Measurements from ENCODE around the gene ARL10. TPM values are rescaled to one million over a fixed set of nuclear protein-coding genes. Genes with fewer than 3 reads are reported as not detected.
A peak's percentile ranks its signal among the peaks of the same experiment; 100 is the strongest.

Gene ARL10
- total RNA-seq, 1 experiment from 2014 or later, result 9.6 TPM

- Histone ChIP-seq H3K23me2 (ENCODE audit: insufficient read length, low read depth, low read length, poor library complexity, severe bottlenecking) (no peaks in the 10 kb centered on the region), H2BK12ac (ENCODE audit: insufficient read length, low read depth, low read length) (no peak overlapping the region), H3K4ac (ENCODE audit: low read depth, low read length) (no peak overlapping the region), H2BK20ac (ENCODE audit: low read depth, low read length, poor library complexity, severe bottlenecking) (no peak overlapping the region), H3K14ac (ENCODE audit: insufficient read depth, low read length) (no peak overlapping the region), H3K27ac (ENCODE audit: insufficient read length, low read depth, low read length) (no peak overlapping the region), H3K79me2 (ENCODE audit: insufficient read depth, low read length) (no peaks in the 10 kb centered on the region), H4K20me1 (ENCODE audit: control insufficient read depth, insufficient read depth, insufficient read length) (no peaks in the 10 kb centered on the region), H4K5ac (ENCODE audit: insufficient read length, low read depth, low read length) (no peak overlapping the region), H4K8ac (replicated peaks; ENCODE audit: insufficient read length, low read depth, low read length) (no peak overlapping the region), H4K91ac (ENCODE audit: insufficient read length, low read depth, low read length) (no peak overlapping the region), H3K9ac (ENCODE audit: extremely low read depth, insufficient read length, low read length) (no peak overlapping the region), H3K27me3 (ENCODE audit: insufficient read depth, low read length) (no peaks in the 10 kb centered on the region), H3K23ac (ENCODE audit: insufficient read length, low read depth, low read length) (no peak overlapping the region), H2AK5ac (ENCODE audit: insufficient read length, low read length) (no peak overlapping the region), H3K4me1 (ENCODE audit: insufficient read depth, low read length) (no peaks in the 10 kb centered on the region), H3K56ac (ENCODE audit: insufficient read length, low read depth, low read length) (no peak overlapping the region), H3T11ph (ENCODE audit: low read length) (no peak overlapping the region), H3K4me2 (ENCODE audit: insufficient read depth, insufficient read length, low read length) (no peak overlapping the region), H2BK120ac (ENCODE audit: low read depth, low read length, poor library complexity, severe bottlenecking) (no peak overlapping the region), H3K18ac (ENCODE audit: insufficient read length, low read depth, low read length) (no peak overlapping the region), H3K79me1 (ENCODE audit: insufficient read depth, low read depth, low read length, poor library complexity, severe bottlenecking) (no peaks in the 10 kb centered on the region), H2BK15ac (ENCODE audit: low read depth, low read length) (no peak overlapping the region), H2BK5ac (ENCODE audit: insufficient read length, low read length) (no peak overlapping the region), H2AFZ (ENCODE audit: low read length) (no peak overlapping the region), H3K9me3 (ENCODE audit: control insufficient read depth, low read depth, low read length) (no peaks in the 10 kb centered on the region)
- peaks cover 4 to 13% (median 8%) of the 10 kb centered on the region in 3 experiments; a peak in 5 of 7 replicates for H3K36me3 Mint-ChIP-seq (ENCODE audit: insufficient read depth in 1 of 3, low read depth in 3 of 3)
- TF ChIP-seq CTCF (conservative IDR thresholded peaks at IDR 0.05), result no peak
- H3K27ac Mint-ChIP-seq, result peak overlapping the region in 1 of 3 experiments; percentile 67; a peak in 1 of 7 replicates
- DNase-seq, result no peak
- no peaks in the 10 kb centered on the region; a peak in 1 of 4 replicates for H3K4me1 Mint-ChIP-seq
- H3K4me3 Mint-ChIP-seq, result no peak overlapping the region
- H3K9me3 Mint-ChIP-seq, result peaks cover 29 to 34% of the 10 kb centered on the region in 2 experiments
- no CpG with 5 or more reads among the region's 4 CpGs for WGBS (ENCODE audit: extremely low coverage, insufficient read length, low lambda C conversion rate)
- peaks cover 7% of the 10 kb centered on the region for H3K27me3 Mint-ChIP-seq (ENCODE audit: low read depth)
Observed at GRCh38 chr5:176427971-176428370, 62.7 kb downstream of the ARL10 start.

Data from H9 (cell line).